SJSA1 (cell line): ENCODE data around the gene NFE2L3. TPM values are rescaled to one million over a fixed set of nuclear protein-coding genes. Genes with fewer than 3 reads are reported as not detected.
A peak's percentile ranks its signal among the peaks of the same experiment; 100 is the strongest.
"Not testable (repeated sequence)": the region's sequence is repeated elsewhere in the genome, so short reads cannot be mapped to it uniquely, and the experiment has no call there.

Source experiments
- DNase-seq, 2 experiments: peaks; one replicate each; pipeline ENCODE4 v3.0.0-alpha.2; 2015 to 2020; ENCODE audit warnings: low spot score in 2 of 2, low read depth in 1 of 2
- H3K27ac ChIP-seq: fragments of 250-450 bp; sonication (Bioruptor Pico); 2 replicates; pipeline ENCODE4 v1.5.1; 2020; ENCODE audit warnings: mild to moderate bottlenecking, moderate library complexity
- H3K27me3 ChIP-seq: fragments of 250-450 bp; sonication (Bioruptor Pico); replicated peaks from 2 replicates; pipeline ENCODE4 v1.5.1; 2020; ENCODE audit warnings: mild to moderate bottlenecking, moderate library complexity
- H3K36me3 ChIP-seq: fragments of 250-450 bp; sonication (Bioruptor Pico); 2 replicates; pipeline ENCODE4 v1.5.1; 2020; ENCODE audit warnings: mild to moderate bottlenecking
- H3K4me1 ChIP-seq: fragments of 250-450 bp; sonication (Bioruptor Pico); replicated peaks from 2 replicates; pipeline ENCODE4 v1.6.1; 2021; ENCODE audit warnings: mild to moderate bottlenecking
- H3K4me3 ChIP-seq: fragments of 250-450 bp; sonication (Bioruptor Pico); 2 replicates; pipeline ENCODE4 v1.5.1; 2020; ENCODE audit warnings: mild to moderate bottlenecking
- H3K9me3 ChIP-seq: fragments of 250-450 bp; sonication (Bioruptor Pico); replicated peaks from 2 replicates; pipeline ENCODE4 v1.5.1; 2020; ENCODE audit warnings: mild to moderate bottlenecking
- total RNA-seq: library from RNA; depleted of rRNA; stranded (reverse); fragments of >200 nt; shearing (Covaris generic); gene quantifications from 2 replicates; pipeline ENCODE4 v1.2.3, GENCODE V29; 2014

NFE2L3 gene
- total RNA-seq, 1 experiment from 2014 or later, result 17.1 TPM

GRCh38 chr7:26181474-26182227 is 29.7 kb downstream of the NFE2L3 start:
- H3K36me3 ChIP-seq, result peaks cover 4% of the 10 kb centered on the region
- no peaks in the 10 kb centered on the region for H3K4me1 ChIP-seq
- DNase-seq, result no peak
- H3K9me3 ChIP-seq, result no peaks in the 10 kb centered on the region
- no peaks in the 10 kb centered on the region for H3K27me3 ChIP-seq
- no peak overlapping the region for H3K27ac ChIP-seq
- no peak overlapping the region for H3K4me3 ChIP-seq

- no peaks in the 10 kb centered on the region for H3K4me1 ChIP-seq
- peaks cover 10% of the 10 kb centered on the region for H3K36me3 ChIP-seq
- H3K9me3 ChIP-seq, result no peaks in the 10 kb centered on the region
- H3K27ac ChIP-seq, result no peak overlapping the region
- no peak overlapping the region for H3K4me3 ChIP-seq
- DNase-seq, result no peak
- H3K27me3 ChIP-seq, result 0 out of 2 replicates have a peak, but pooled peaks cover under 1% of the 10 kb centered on the region
These were observed 30.3 kb downstream of the NFE2L3 start for GRCh38 chr7:26182283-26182682.

- Histone ChIP-seq H3K4me1 (peaks cover 4% of the 10 kb centered on the region; the same call in 1 of the 2 replicates), H3K27ac (no peak overlapping the region), H3K36me3 (peaks cover 15% of the 10 kb centered on the region), H3K27me3 (0 out of 2 replicates have a peak, but pooled peaks cover 3% of the 10 kb centered on the region), H3K4me3 (no peak overlapping the region), H3K9me3 (no peaks in the 10 kb centered on the region)
- DNase-seq, result no peak
These were observed 30.7 kb downstream of the NFE2L3 start for GRCh38 chr7:26182706-26183105.

- no peak overlapping the region for H3K4me3 ChIP-seq
- H3K4me1 ChIP-seq, result peaks cover 11% of the 10 kb centered on the region; the same call in 1 of the 2 replicates
- H3K36me3 ChIP-seq, result peaks cover 25% of the 10 kb centered on the region
- H3K27ac ChIP-seq, result no peak overlapping the region
- peaks cover 9% of the 10 kb centered on the region; the same call in 1 of the 2 replicates for H3K27me3 ChIP-seq
- H3K9me3 ChIP-seq, result no peaks in the 10 kb centered on the region
- DNase-seq, result no peak
These were observed 31.7 kb downstream of the NFE2L3 start for GRCh38 chr7:26183545-26184280.

GRCh38 chr7:26184281-26185101 is 32.5 kb downstream of the NFE2L3 start:
- not testable (repeated sequence) for H3K4me3 ChIP-seq, H3K27me3 ChIP-seq, DNase-seq, H3K27ac ChIP-seq, H3K9me3 ChIP-seq
- Histone ChIP-seq H3K4me1 (peaks cover 11% of the 10 kb centered on the region; the same call in 1 of the 2 replicates), H3K36me3 (peaks cover 32% of the 10 kb centered on the region)

GRCh38 chr7:26185131-26185843 is 33.3 kb downstream of the NFE2L3 start:
- Histone ChIP-seq H3K27ac (no peak overlapping the region), H3K4me3 (no peak overlapping the region), H3K36me3 (peaks cover 40% of the 10 kb centered on the region), H3K9me3 (no peaks in the 10 kb centered on the region), H3K4me1 (peaks cover 11% of the 10 kb centered on the region; the same call in 1 of the 2 replicates), H3K27me3 (peaks cover 9% of the 10 kb centered on the region; the same call in 1 of the 2 replicates)
- DNase-seq, result no peak

GRCh38 chr7:26185844-26186180 is 33.8 kb downstream of the NFE2L3 start:
- Histone ChIP-seq H3K27me3 (peaks cover 9% of the 10 kb centered on the region; the same call in 1 of the 2 replicates), H3K27ac (no peak overlapping the region), H3K4me1 (peaks cover 11% of the 10 kb centered on the region; the same call in 1 of the 2 replicates), H3K36me3 (peaks cover 46% of the 10 kb centered on the region), H3K9me3 (no peaks in the 10 kb centered on the region), H3K4me3 (no peak overlapping the region)
- no peak for DNase-seq

- Histone ChIP-seq H3K36me3 (peaks cover 54% of the 10 kb centered on the region), H3K27me3 (peaks cover 9% of the 10 kb centered on the region; the same call in 1 of the 2 replicates), H3K4me1 (peaks cover 11% of the 10 kb centered on the region; the same call in 1 of the 2 replicates), H3K27ac (no peak overlapping the region), H3K4me3 (no peak overlapping the region), H3K9me3 (no peaks in the 10 kb centered on the region)
- DNase-seq, result no peak
These were observed 34.6 kb downstream of the NFE2L3 start for GRCh38 chr7:26186364-26187311.

GRCh38 chr7:26187380-26188205 is 35.6 kb downstream of the NFE2L3 start:
- Histone ChIP-seq H3K4me1 (peaks cover 11% of the 10 kb centered on the region; the same call in 1 of the 2 replicates), H3K36me3 (peaks cover 64% of the 10 kb centered on the region), H3K9me3 (no peaks in the 10 kb centered on the region), H3K27me3 (peaks cover 9% of the 10 kb centered on the region; the same call in 1 of the 2 replicates), H3K4me3 (no peak overlapping the region), H3K27ac (0 out of 2 replicates have a peak overlapping the region, but pooled peaks have one; percentile 7)
- DNase-seq, result peak in 1 of 2 experiments; percentile 48

GRCh38 chr7:26188206-26188956 is 36.4 kb downstream of the NFE2L3 start:
- H3K27ac ChIP-seq, result peak overlapping the region; percentile 3; the same call in 1 of the 2 replicates
- peaks cover 71% of the 10 kb centered on the region for H3K36me3 ChIP-seq
- no peak overlapping the region for H3K4me3 ChIP-seq
- no peak for DNase-seq
- H3K9me3 ChIP-seq, result no peaks in the 10 kb centered on the region
- peaks cover 11% of the 10 kb centered on the region; the same call in 1 of the 2 replicates for H3K4me1 ChIP-seq
- H3K27me3 ChIP-seq, result peaks cover 9% of the 10 kb centered on the region; the same call in 1 of the 2 replicates
